Stomach (tissue), 4 donors: ENCODE measurements around the gene RPUSD3.

Source experiments
- EP300 ChIP-seq: sonication (generic); formaldehyde crosslinking; IDR thresholded peaks from one replicate; pipeline ENCODE4 v1.6.1; 2017; ENCODE audit warnings: antibody characterized with exemption
- POLR2A ChIP-seq, 4 donors: fragments of 450-650 bp; IDR thresholded peaks; one replicate each; pipeline ENCODE4 v1.6.1; 2016; ENCODE audit warnings: antibody characterized with exemption in 4 of 4, control low read depth in 2 of 4, mild to moderate bottlenecking in 1 of 4, moderate library complexity in 1 of 4
- POLR2AphosphoS5 ChIP-seq, 3 donors: sonication (generic); formaldehyde crosslinking; IDR thresholded peaks; one replicate each; pipeline ENCODE4 v1.6.1; 2016; ENCODE audit warnings: antibody characterized with exemption in 3 of 3
- TF ChIP-seq, protein P1 (sequence below), 7 experiments: fragments of 450-650 bp in 4 of 7; fragments of 200-600 bp in 3 of 7; sonication (generic) in 3 of 7; IDR thresholded peaks; one replicate each; pipeline ENCODE4 v1.5.1; 2016 to 2019; ENCODE audit warnings: antibody characterized with exemption in 7 of 7, control low read depth in 2 of 7, mild to moderate bottlenecking in 1 of 7

DNA sequence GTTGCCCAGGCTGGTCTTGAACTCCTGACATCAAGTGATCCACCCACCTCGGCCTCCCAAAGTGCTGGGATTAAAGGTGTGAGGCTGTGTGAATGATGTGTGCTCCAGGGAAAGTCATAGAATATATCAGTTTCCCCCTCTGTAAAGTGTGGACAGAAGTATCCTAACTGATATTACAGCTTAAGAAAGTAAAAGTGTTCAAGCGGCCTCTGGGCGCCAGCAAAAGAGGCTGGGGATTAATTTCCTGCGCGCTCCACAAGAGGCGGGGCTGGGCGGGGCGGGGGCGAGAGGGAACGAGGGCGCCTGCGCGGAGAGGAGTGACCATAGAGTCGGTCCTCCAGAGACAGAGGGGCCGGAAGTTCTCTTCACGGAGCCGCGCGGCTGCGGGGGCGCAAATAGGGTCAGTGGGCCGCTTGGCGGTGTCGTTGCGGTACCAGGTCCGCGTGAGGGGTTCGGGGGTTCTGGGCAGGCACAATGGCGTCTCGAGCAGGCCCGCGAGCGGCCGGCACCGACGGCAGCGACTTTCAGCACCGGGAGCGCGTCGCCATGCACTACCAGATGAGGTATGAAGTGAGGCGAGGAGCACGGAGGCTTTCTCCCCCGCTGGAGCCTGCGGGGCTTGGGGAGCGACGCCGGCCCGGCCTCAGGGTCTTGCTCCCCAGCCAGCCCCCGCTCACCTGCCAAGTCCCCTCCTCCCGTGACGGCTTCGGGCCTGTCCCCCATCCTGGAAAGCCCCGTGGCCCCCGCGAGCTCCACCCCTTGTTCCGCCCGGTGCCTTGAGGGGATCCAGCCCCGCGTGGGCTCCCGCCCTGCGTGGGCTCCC, 46.7 kb upstream of the RPUSD3 start, which contains the start of gene JAGN1:
- TF ChIP-seq, protein P1, sequence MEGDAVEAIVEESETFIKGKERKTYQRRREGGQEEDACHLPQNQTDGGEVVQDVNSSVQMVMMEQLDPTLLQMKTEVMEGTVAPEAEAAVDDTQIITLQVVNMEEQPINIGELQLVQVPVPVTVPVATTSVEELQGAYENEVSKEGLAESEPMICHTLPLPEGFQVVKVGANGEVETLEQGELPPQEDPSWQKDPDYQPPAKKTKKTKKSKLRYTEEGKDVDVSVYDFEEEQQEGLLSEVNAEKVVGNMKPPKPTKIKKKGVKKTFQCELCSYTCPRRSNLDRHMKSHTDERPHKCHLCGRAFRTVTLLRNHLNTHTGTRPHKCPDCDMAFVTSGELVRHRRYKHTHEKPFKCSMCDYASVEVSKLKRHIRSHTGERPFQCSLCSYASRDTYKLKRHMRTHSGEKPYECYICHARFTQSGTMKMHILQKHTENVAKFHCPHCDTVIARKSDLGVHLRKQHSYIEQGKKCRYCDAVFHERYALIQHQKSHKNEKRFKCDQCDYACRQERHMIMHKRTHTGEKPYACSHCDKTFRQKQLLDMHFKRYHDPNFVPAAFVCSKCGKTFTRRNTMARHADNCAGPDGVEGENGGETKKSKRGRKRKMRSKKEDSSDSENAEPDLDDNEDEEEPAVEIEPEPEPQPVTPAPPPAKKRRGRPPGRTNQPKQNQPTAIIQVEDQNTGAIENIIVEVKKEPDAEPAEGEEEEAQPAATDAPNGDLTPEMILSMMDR (IDR thresholded peaks at IDR 0.05) = peak in 1 of 7 experiments; percentile 13
- TF ChIP-seq POLR2A (IDR thresholded peaks at IDR 0.05) = peak in 2 of 4 donors; percentile 65 to 69
- peak; percentile 36 to 96 (median 91) for TF ChIP-seq POLR2AphosphoS5 (IDR thresholded peaks at IDR 0.05)
- TF ChIP-seq EP300 = no peak
